GM12878 (cell line): ENCODE measurements around the gene C11orf91. TPM values are rescaled to one million over a fixed set of nuclear protein-coding genes. Genes with fewer than 3 reads are reported as not detected.

ENCODE experiments used
- ATAC-seq: fragments of 200-7000 bp; cut with Tn5 transposase; 3 replicates; pipeline ENCODE4 v1.9.1; 2020; ENCODE audit warnings: mild to moderate bottlenecking, moderate library complexity
- BruUV-seq: library from RNA; stranded (reverse); fragments of 400-500 nt; replicated peaks from 2 replicates; lab custom pipeline; 2021; lab: Mats Ljungman, UMichigan
- CTCF ChIA-PET: fragments of 300-600 bp; sonication (Branson Sonifier 250); formaldehyde crosslinking; extraction: SDS; loops from one replicate; lab custom pipeline; 2021; ENCODE audit warnings: inconsistent platforms; lab: Yijun Ruan, JAX
- POLR2A ChIA-PET: fragments of 350-600 bp; formaldehyde crosslinking; extraction: SDS; loops from one replicate; lab custom pipeline; 2021; ENCODE audit warnings: inconsistent platforms; lab: Charles Lee
- RAD21 ChIA-PET: fragments of 300-600 bp; sonication (Branson Sonifier 250); formaldehyde crosslinking; loops from one replicate; lab custom pipeline; 2023; ENCODE audit warnings: antibody characterized with exemption; ENCODE audit not compliant: unreplicated experiment; lab: Charles Lee
- SMC1A ChIA-PET: fragments of 300-600 bp; sonication (Branson Sonifier 250); formaldehyde crosslinking; loops from one replicate; lab custom pipeline; 2023; ENCODE audit not compliant: unreplicated experiment, uncharacterized antibody; lab: Charles Lee
- DNase-seq: peaks from one replicate; pipeline ENCODE4 v3.0.0-alpha.2; 2011; ENCODE audit warnings: low read depth, low spot score
- FAIRE-seq: peaks from 3 replicates; lab custom pipeline; 2011; peaks lifted over from hg19 to GRCh38; lab: Jason Lieb, UNC
- H2AFZ ChIP-seq: 2 replicates; pipeline ENCODE4 v1.6.0; 2011; ENCODE audit warnings: low read depth, low read length, control low read depth; ENCODE audit not compliant: control insufficient read depth
- H3K27ac ChIP-seq: 2 replicates; pipeline ENCODE4 v1.5.1; 2011; ENCODE audit warnings: control low read depth; ENCODE audit not compliant: control insufficient read depth, insufficient read depth
- H3K27me3 ChIP-seq, 2 experiments: replicated peaks in 1 of 2; 2 replicates each; pipeline versions ENCODE4 v1.6.0 to v1.6.1; 2011; ENCODE audit warnings: low read length in 1 of 2; ENCODE audit not compliant: control insufficient read depth in 2 of 2, insufficient read depth in 2 of 2
- H3K36me3 ChIP-seq, 2 experiments: 2 replicates each; pipeline ENCODE4 v1.5.1; 2011; ENCODE audit warnings: low read length in 1 of 2; ENCODE audit not compliant: control insufficient read depth in 2 of 2, insufficient read depth in 2 of 2
- H3K4me1 ChIP-seq: 2 replicates; pipeline ENCODE4 v1.6.1; 2011; ENCODE audit warnings: mild to moderate bottlenecking, low read length, moderate library complexity, mixed read lengths; ENCODE audit not compliant: control insufficient read depth, insufficient read depth
- H3K4me2 ChIP-seq: 2 replicates; pipeline ENCODE4 v1.6.0; 2011; ENCODE audit warnings: control low read depth; ENCODE audit not compliant: control insufficient read depth, insufficient read depth
- H3K4me3 ChIP-seq: fragments of 200-600 bp; sonication (generic); 2 replicates; pipeline ENCODE4 v1.5.1; 2016
- H3K79me2 ChIP-seq: 2 replicates; pipeline ENCODE4 v1.6.0; 2011; ENCODE audit warnings: low read length; ENCODE audit not compliant: control insufficient read depth, insufficient read depth
- H3K9ac ChIP-seq: 2 replicates; pipeline ENCODE4 v1.8.0; 2011; ENCODE audit warnings: low read length, control low read depth, mixed read lengths; ENCODE audit not compliant: control insufficient read depth, insufficient read depth
- H3K9me3 ChIP-seq: replicated peaks from 3 replicates; pipeline ENCODE4 v1.5.1; 2011; ENCODE audit warnings: mild to moderate bottlenecking, low read length; ENCODE audit not compliant: control insufficient read depth, insufficient read depth
- H4K20me1 ChIP-seq: 2 replicates; pipeline ENCODE4 v1.6.0; 2011; ENCODE audit not compliant: control insufficient read depth, insufficient read depth
- BCL11A ChIP-seq: IDR thresholded peaks from 2 replicates; pipeline ENCODE4 v1.6.1; 2011; ENCODE audit warnings: low read depth, low read length
- CEBPB ChIP-seq, 2 experiments: fragments of 150-350 bp in 1 of 2; IDR thresholded peaks; 2 replicates each; pipeline ENCODE4 v1.6.1; 2012 to 2014; ENCODE audit warnings: low read depth in 2 of 2, low read length in 2 of 2, borderline replicate concordance in 1 of 2, inconsistent platforms in 1 of 2
- CHD1 ChIP-seq: IDR thresholded peaks from 2 replicates; pipeline ENCODE4 v1.6.1; 2012; ENCODE audit warnings: low read depth, low read length, improper control_type of control experiment
- CREM ChIP-seq: IDR thresholded peaks from 2 replicates; pipeline ENCODE4 v1.6.1; 2014; ENCODE audit warnings: antibody characterized with exemption, low read depth
- ETV6 ChIP-seq, 2 experiments: fragments of 450-650 bp in 1 of 2; IDR thresholded peaks in 1 of 2; conservative IDR thresholded peaks in 1 of 2; 2 replicates each; pipeline ENCODE4 v1.6.1; 2014; ENCODE audit warnings: antibody characterized with exemption in 1 of 2, borderline replicate concordance in 1 of 2, low read depth in 1 of 2, mild to moderate bottlenecking in 1 of 2, moderate library complexity in 1 of 2
- IRF5 ChIP-seq: fragments of 450-650 bp; IDR thresholded peaks from 2 replicates; pipeline ENCODE4 v1.6.1; 2017; ENCODE audit warnings: borderline replicate concordance
- KDM1A ChIP-seq: fragments of 200-600 bp; sonication (generic); IDR thresholded peaks from 2 replicates; pipeline ENCODE4 v1.6.1; 2016; ENCODE audit warnings: borderline replicate concordance
- MTA3 ChIP-seq: IDR thresholded peaks from 2 replicates; pipeline ENCODE4 v1.6.1; 2012; ENCODE audit warnings: low read length, inconsistent platforms, borderline replicate concordance
- NBN ChIP-seq: fragments of 450-650 bp; IDR thresholded peaks from 2 replicates; pipeline ENCODE4 v1.6.1; 2016
- NR2C1 ChIP-seq: fragments of 450-650 bp; IDR thresholded peaks from 2 replicates; pipeline ENCODE4 v1.6.1; 2017; ENCODE audit warnings: antibody characterized with exemption, mild to moderate bottlenecking, moderate library complexity
- WRNIP1 ChIP-seq: IDR thresholded peaks from 2 replicates; pipeline ENCODE4 v1.6.1; 2011; ENCODE audit warnings: low read depth, low read length, improper control_type of control experiment, borderline replicate concordance
- ZBTB4 ChIP-seq: fragments of 450-650 bp; formaldehyde crosslinking; IDR thresholded peaks from 2 replicates; pipeline ENCODE4 v1.4.0; 2022; ENCODE audit warnings: mild to moderate bottlenecking, moderate library complexity
- ZNF622 ChIP-seq: fragments of 450-650 bp; IDR thresholded peaks from 2 replicates; pipeline ENCODE4 v1.6.1; 2017; ENCODE audit warnings: mild to moderate bottlenecking, inconsistent platforms
- WGBS: methylation state at CpG from one replicate; pipeline ENCODE4 v1.1.6; 2016; ENCODE audit warnings: low lambda C conversion rate; ENCODE audit not compliant: insufficient replicate concordance, insufficient coverage; ENCODE audit errors: missing lambda C conversion rate; 5-methylcytosine and 5-hydroxymethylcytosine counted together
- in situ Hi-C: fragments of 300-500 bp; cut with MboI; formaldehyde crosslinking; loops from 9 replicates; pipeline ENCODE4 v1.14.3; 2018; ENCODE audit warnings: mixed read lengths
- intact Hi-C: fragments of 100-400 bp; cut with micrococcal nuclease; formaldehyde crosslinking; loops from one replicate; pipeline ENCODE4 v1.14.2; 2022; ENCODE audit not compliant: unreplicated experiment
- polyA plus RNA-seq, 11 experiments: library from polyadenylated mRNA; depleted of rRNA in 4 of 11; unstranded in 6 of 11; stranded (reverse) in 5 of 11; fragments of >200 nt; fragmentation: Nextera tagmentation in 4 of 11; fragmentation: Illumina TruSeq in 1 of 11; extraction: Ambion mirVana in 4 of 11; extraction: Trizol in 1 of 11; gene quantifications; 1 replicate in 1 of 11; 2 replicates in 10 of 11; pipeline versions ENCODE4 v1.2.1 to v1.2.3, GENCODE V29; 2011 to 2016; ENCODE audit warnings: inconsistent platforms in 2 of 11, missing spikeins in 2 of 11, low read depth in 1 of 11
- total RNA-seq, 4 experiments: library from RNA; depleted of rRNA in 3 of 4; stranded (reverse); fragments of >200 nt in 3 of 4; fragmentation: Illumina TruSeq in 1 of 4; extraction: Trizol in 1 of 4; gene quantifications; 2 replicates each; pipeline versions ENCODE4 v1.2.1 to v1.2.3, GENCODE V29; 2013 to 2021
- TF ChIP-seq, protein P1 (sequence below): IDR thresholded peaks from 2 replicates; pipeline ENCODE4 v1.6.1; 2012; ENCODE audit warnings: low read depth, low read length, improper control_type of control experiment
- TF ChIP-seq, protein P2 (sequence below): IDR thresholded peaks from 2 replicates; pipeline ENCODE4 v1.6.1; 2012; ENCODE audit warnings: low read depth, low read length, improper control_type of control experiment
- TF ChIP-seq, protein P3 (sequence below): IDR thresholded peaks from 2 replicates; pipeline ENCODE4 v1.6.1; 2012; ENCODE audit warnings: low read depth, low read length, improper control_type of control experiment

C11orf91 gene
- total and polyA plus RNA-seq, 10 of the 15 experiments (the other 5 are each of a cell fraction or from before 2014, with no cell fraction given) = not detected

DNA sequence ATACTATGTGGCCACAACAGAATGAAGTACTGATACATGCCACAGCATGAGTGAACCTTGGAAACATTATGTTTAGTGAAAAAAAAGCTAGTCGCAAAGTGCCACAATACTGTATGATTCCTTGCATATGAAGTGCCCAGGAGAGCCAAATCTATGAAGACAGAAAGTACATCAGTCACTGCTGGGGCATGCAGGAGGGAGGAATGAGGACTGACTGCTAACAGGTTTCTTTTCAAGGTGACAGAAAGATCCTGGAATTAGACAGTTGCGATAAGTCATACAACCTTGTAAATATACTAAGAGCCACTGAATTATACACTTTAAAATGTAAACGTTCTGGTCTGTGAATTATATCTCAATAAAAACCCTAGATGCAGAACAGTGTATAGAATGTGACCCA lies 11.8 kb upstream of the C11orf91 start (continued):
- TF ChIP-seq CREM = no peak
- TF ChIP-seq, protein P1, sequence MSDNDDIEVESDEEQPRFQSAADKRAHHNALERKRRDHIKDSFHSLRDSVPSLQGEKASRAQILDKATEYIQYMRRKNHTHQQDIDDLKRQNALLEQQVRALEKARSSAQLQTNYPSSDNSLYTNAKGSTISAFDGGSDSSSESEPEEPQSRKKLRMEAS = no peak
- TF ChIP-seq, all 136 proteins: peak for 0

GRCh38 chr11:33709466-33709865 lies 8.8 kb upstream of the C11orf91 start:
- DNase-seq = no peak
- in situ Hi-C loops = no loop called here
- BruUV-seq = no TSS peak
- no peak for TF ChIP-seq CEBPB (IDR thresholded peaks at IDR 0.05; ENCODE audit: borderline replicate concordance in 1 of 2, low read depth in 2 of 2, low read length in 2 of 2)
- TF ChIP-seq ETV6 (conservative IDR thresholded peaks at IDR 0.05 in 1 of 2, IDR thresholded peaks at IDR 0.05 in 1 of 2; ENCODE audit: borderline replicate concordance in 1 of 2, low read depth in 1 of 2) = no peak
- no peak for TF ChIP-seq KDM1A
- TF ChIP-seq ZBTB4 (CRISPR knock-in tag) = no peak
- TF ChIP-seq BCL11A = no peak
- TF ChIP-seq IRF5 = no peak
- TF ChIP-seq CHD1 = no peak
- no peak for TF ChIP-seq ZNF622
- TF ChIP-seq MTA3 = no peak
- no peak for TF ChIP-seq NBN
- TF ChIP-seq, protein P2, sequence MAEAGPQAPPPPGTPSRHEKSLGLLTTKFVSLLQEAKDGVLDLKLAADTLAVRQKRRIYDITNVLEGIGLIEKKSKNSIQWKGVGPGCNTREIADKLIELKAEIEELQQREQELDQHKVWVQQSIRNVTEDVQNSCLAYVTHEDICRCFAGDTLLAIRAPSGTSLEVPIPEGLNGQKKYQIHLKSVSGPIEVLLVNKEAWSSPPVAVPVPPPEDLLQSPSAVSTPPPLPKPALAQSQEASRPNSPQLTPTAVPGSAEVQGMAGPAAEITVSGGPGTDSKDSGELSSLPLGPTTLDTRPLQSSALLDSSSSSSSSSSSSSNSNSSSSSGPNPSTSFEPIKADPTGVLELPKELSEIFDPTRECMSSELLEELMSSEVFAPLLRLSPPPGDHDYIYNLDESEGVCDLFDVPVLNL = no peak
- TF ChIP-seq WRNIP1 = no peak
- TF ChIP-seq, protein P3, sequence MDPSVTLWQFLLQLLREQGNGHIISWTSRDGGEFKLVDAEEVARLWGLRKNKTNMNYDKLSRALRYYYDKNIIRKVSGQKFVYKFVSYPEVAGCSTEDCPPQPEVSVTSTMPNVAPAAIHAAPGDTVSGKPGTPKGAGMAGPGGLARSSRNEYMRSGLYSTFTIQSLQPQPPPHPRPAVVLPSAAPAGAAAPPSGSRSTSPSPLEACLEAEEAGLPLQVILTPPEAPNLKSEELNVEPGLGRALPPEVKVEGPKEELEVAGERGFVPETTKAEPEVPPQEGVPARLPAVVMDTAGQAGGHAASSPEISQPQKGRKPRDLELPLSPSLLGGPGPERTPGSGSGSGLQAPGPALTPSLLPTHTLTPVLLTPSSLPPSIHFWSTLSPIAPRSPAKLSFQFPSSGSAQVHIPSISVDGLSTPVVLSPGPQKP = no peak
- no peak for TF ChIP-seq NR2C1

More at GRCh38 chr11:33709466-33709865, 8.8 kb upstream of the C11orf91 start:
- CTCF ChIA-PET = interaction anchor here (1.4 to 7.1 kb wide), 3 partner anchors 12 to 33 kb away, joined by 4 to 35 read pairs (median 6); no protein-coding TSS in a partner anchor
- POLR2A ChIA-PET = no interaction called here
- Histone ChIP-seq H3K79me2 (no peaks in the 10 kb centered on the region), H3K4me2 (no peak overlapping the region), H4K20me1 (no peaks in the 10 kb centered on the region), H3K27ac (no peak overlapping the region), H3K4me3 (no peak overlapping the region), H3K36me3 (peaks cover 13 to 26% of the 10 kb centered on the region in 2 experiments), H2AFZ (no peak overlapping the region), H3K4me1 (0 out of 2 replicates have a peak, but pooled peaks cover 4% of the 10 kb centered on the region), H3K9ac (no peak overlapping the region), H3K9me3 (no peaks in the 10 kb centered on the region), H3K27me3 (no peaks in the 10 kb centered on the region)
- WGBS = 69% methylated on average over 3 of the region's 3 CpGs
- intact Hi-C loops = no loop called here
- RAD21 ChIA-PET = interaction anchor here (0.6 to 2.3 kb wide), 3 partner anchors 33 to 82 kb away, joined by 3 to 8 read pairs (median 5); no protein-coding TSS in a partner anchor
- FAIRE-seq = no peak
- SMC1A ChIA-PET = interaction anchor here (0.6 to 1.3 kb wide), 4 partner anchors 10 to 343 kb away, joined by 3 read pairs; no protein-coding TSS in a partner anchor
- no peak for ATAC-seq
